Colonic mucosa (tissue), 4 donors: Measurements from ENCODE around the gene S100A6. TPM values are rescaled to one million over a fixed set of nuclear protein-coding genes. Genes with fewer than 3 reads are reported as not detected.
"Not testable (repeated sequence)": the region's sequence is repeated elsewhere in the genome, so short reads cannot be mapped to it uniquely, and the experiment has no call there.

Experiments
- DNase-seq: peaks from one replicate; pipeline ENCODE4 v3.0.0-alpha.2; 2020
- H3K27ac ChIP-seq: fragments of 200-600 bp; one replicate; pipeline ENCODE4 v1.8.0; 2021
- H3K27me3 ChIP-seq: fragments of 200-600 bp; one replicate; pipeline ENCODE4 v1.8.0; 2021
- H3K36me3 ChIP-seq: fragments of 200-600 bp; one replicate; pipeline ENCODE4 v1.8.0; 2021
- H3K4me1 ChIP-seq: fragments of 200-600 bp; one replicate; pipeline ENCODE4 v1.8.0; 2021; ENCODE audit warnings: mild to moderate bottlenecking
- H3K4me3 ChIP-seq: fragments of 200-600 bp; one replicate; pipeline ENCODE4 v1.8.0; 2021
- H3K9ac ChIP-seq, 2 donors: one replicate each; pipeline ENCODE4 v1.7.0; 2013; ENCODE audit warnings: control low read depth in 2 of 2, low read depth in 2 of 2, low read length in 2 of 2
- H3K9me3 ChIP-seq: fragments of 200-600 bp; one replicate; pipeline ENCODE4 v1.8.0; 2021
- CTCF ChIP-seq: fragments of 200-600 bp; IDR thresholded peaks from one replicate; pipeline ENCODE4 v1.8.0; 2022; ENCODE audit warnings: antibody characterized with exemption, mild to moderate bottlenecking
- intact Hi-C: fragments of 100-400 bp; cut with DNase I; formaldehyde crosslinking; loops from one replicate; pipeline ENCODE4 v1.14.1; 2022
- total RNA-seq, 2 donors: library from RNA; stranded (reverse); fragmentation: NEBNext Ultra II Directional in 1 of 2; extraction: Animal tissue kit (Norgen Biotek cat#: 25700) in 1 of 2; gene quantifications; one replicate each; pipeline ENCODE4 v1.2.1, GENCODE V29; 2021
- donor health status: healthy.
- donor health status: DM: no; HTN: no; CAD: no.
- donor health status: DM: no; HTN: no; CAD: no.

S100A6 gene
- total RNA-seq, 2 donors from 2014 or later = 2,444 to 2,474 TPM

- H3K4me3 ChIP-seq = no peak overlapping the region
- no peak for TF ChIP-seq CTCF
- H3K9ac ChIP-seq = no peak overlapping the region
- no peaks in the 10 kb centered on the region for H3K36me3 ChIP-seq
- no peaks in the 10 kb centered on the region for H3K9me3 ChIP-seq
- peaks cover 26% of the 10 kb centered on the region for H3K4me1 ChIP-seq
- H3K27ac ChIP-seq = no peak overlapping the region
- no peak for DNase-seq
- intact Hi-C loops = loop anchor here (10.0 kb wide), 1 partner anchor 209 kb away; the partner anchor contains the start of gene S100A9
- no peaks in the 10 kb centered on the region for H3K27me3 ChIP-seq
Observed at GRCh38 chr1:153563483-153563901, 27.7 kb upstream of the S100A6 start.

- DNase-seq, H3K9me3 ChIP-seq, H3K9ac ChIP-seq, H3K36me3 ChIP-seq, H3K27ac ChIP-seq, H3K4me3 ChIP-seq, H3K27me3 ChIP-seq: not testable (repeated sequence)
- intact Hi-C loops = loop anchor here (10.0 kb wide), 1 partner anchor 207 kb away; the partner anchor contains the start of gene S100A9
- H3K4me1 ChIP-seq = peaks cover 16% of the 10 kb centered on the region
Observed at GRCh38 chr1:153562021-153562420, 26.2 kb upstream of the S100A6 start.

GRCh38 chr1:153561466-153561985, 25.7 kb upstream of the S100A6 start:
- Histone ChIP-seq H3K4me3 (no peak overlapping the region), H3K4me1 (peaks cover 12% of the 10 kb centered on the region)

GRCh38 chr1:153560771-153561465, 25.1 kb upstream of the S100A6 start:
- Histone ChIP-seq H3K4me1 (peaks cover 7% of the 10 kb centered on the region), H3K27ac (no peak overlapping the region), H3K9me3 (no peaks in the 10 kb centered on the region), H3K9ac (no peak overlapping the region), H3K4me3 (no peak overlapping the region), H3K27me3 (no peaks in the 10 kb centered on the region), H3K36me3 (no peaks in the 10 kb centered on the region)
- no peak for DNase-seq
- intact Hi-C loops = loop anchor here (10.0 kb wide), 1 partner anchor 206 kb away; the partner anchor contains the start of gene S100A9
- TF ChIP-seq CTCF = no peak

More at GRCh38 chr1:153561466-153561985, 25.7 kb upstream of the S100A6 start:
- DNase-seq = no peak
- Histone ChIP-seq H3K9me3 (no peaks in the 10 kb centered on the region), H3K27ac (no peak overlapping the region), H3K9ac (no peak overlapping the region), H3K36me3 (no peaks in the 10 kb centered on the region), H3K27me3 (no peaks in the 10 kb centered on the region)
- intact Hi-C loops = loop anchor here (10.0 kb wide), 1 partner anchor 207 kb away; the partner anchor contains the start of gene S100A9
- no peak for TF ChIP-seq CTCF

GRCh38 chr1:153560241-153560640, 24.4 kb upstream of the S100A6 start:
- Histone ChIP-seq H3K9ac (no peak overlapping the region), H3K27me3 (no peaks in the 10 kb centered on the region), H3K4me1 (peaks cover under 1% of the 10 kb centered on the region), H3K9me3 (no peaks in the 10 kb centered on the region), H3K27ac (no peak overlapping the region), H3K4me3 (no peak overlapping the region), H3K36me3 (no peaks in the 10 kb centered on the region)
- no peak for TF ChIP-seq CTCF
- no peak for DNase-seq
- intact Hi-C loops = loop anchor here (10.0 kb wide), 1 partner anchor 205 kb away; the partner anchor contains the start of gene S100A9

GRCh38 chr1:153557877-153558276, 22.1 kb upstream of the S100A6 start:
- Histone ChIP-seq H3K4me3 (no peak overlapping the region), H3K36me3 (no peaks in the 10 kb centered on the region), H3K27ac (no peak overlapping the region), H3K9me3 (no peaks in the 10 kb centered on the region), H3K9ac (no peak overlapping the region), H3K4me1 (no peaks in the 10 kb centered on the region), H3K27me3 (no peaks in the 10 kb centered on the region)
- intact Hi-C loops = no loop called here
- TF ChIP-seq CTCF = no peak
- no peak for DNase-seq
